HepG2 (cell line): ENCODE measurements around the gene TTC38. TPM values are rescaled to one million over a fixed set of nuclear protein-coding genes. Genes with fewer than 3 reads are reported as not detected.

Experiments
- GTF2F1 ChIP-seq: fragments of 150-350 bp; IDR thresholded peaks from 2 replicates; pipeline ENCODE4 v1.6.1; 2014; ENCODE audit warnings: low read length
- HNRNPL ChIP-seq: fragments of 200-400 bp; formaldehyde crosslinking; IDR thresholded peaks from 2 replicates; pipeline ENCODE4 v1.6.1; 2017; ENCODE audit warnings: mild to moderate bottlenecking, low read depth, low read length
- LCORL ChIP-seq, 2 experiments: fragments of 450-650 bp in 1 of 2; sonication (generic) in 1 of 2; formaldehyde crosslinking in 1 of 2; IDR thresholded peaks; 2 replicates each; pipeline versions ENCODE4 v1.5.0 to v1.6.1; 2017 to 2020; ENCODE audit warnings: antibody characterized with exemption in 1 of 2, missing genetic modification reagents in 1 of 2
- MIER2 ChIP-seq: IDR thresholded peaks from 2 replicates; pipeline ENCODE4 v1.6.1; 2016; ENCODE audit warnings: missing biosample characterization, missing genetic modification reagents
- NFE2 ChIP-seq: sonication (generic); formaldehyde crosslinking; IDR thresholded peaks from 2 replicates; pipeline ENCODE4 v1.4.0; 2020; ENCODE audit warnings: missing genetic modification reagents
- POLR2A ChIP-seq, 2 experiments: IDR thresholded peaks; 2 replicates each; pipeline ENCODE4 v1.6.1; 2011; ENCODE audit warnings: low read depth in 2 of 2, low read length in 2 of 2, mild to moderate bottlenecking in 1 of 2, moderate library complexity in 1 of 2; ENCODE audit not compliant: insufficient read depth in 1 of 2
- POLR2AphosphoS2 ChIP-seq: IDR thresholded peaks from 2 replicates; pipeline ENCODE4 v1.6.1; 2011; ENCODE audit warnings: low read depth, low read length, improper control_type of control experiment
- ZBTB7A ChIP-seq: sonication (generic); formaldehyde crosslinking; IDR thresholded peaks from 2 replicates; pipeline ENCODE4 v1.8.0; 2022; ENCODE audit warnings: mild to moderate bottlenecking, missing genetic modification reagents
- ZFX ChIP-seq: sonication (generic); formaldehyde crosslinking; IDR thresholded peaks from 2 replicates; pipeline ENCODE4 v1.4.0; 2020; ENCODE audit warnings: mild to moderate bottlenecking, low read depth, missing genetic modification reagents, moderate library complexity
- ZNF431 ChIP-seq: sonication (generic); formaldehyde crosslinking; IDR thresholded peaks from 2 replicates; pipeline ENCODE4 v1.9.0; 2022; ENCODE audit warnings: missing genetic modification reagents, low read depth, mild to moderate bottlenecking, borderline replicate concordance
- polyA plus RNA-seq, 8 experiments: library from polyadenylated mRNA; depleted of rRNA in 3 of 8; stranded (reverse) in 7 of 8; unstranded in 1 of 8; fragments of >200 nt; fragmentation: Illumina TruSeq in 4 of 8; extraction: Trizol in 4 of 8; gene quantifications; 2 replicates each; pipeline versions ENCODE4 v1.2.1 to v1.2.3, GENCODE V29; 2011 to 2016; ENCODE audit warnings: low read depth in 4 of 8, missing spikeins in 1 of 8, mixed read lengths in 1 of 8; ENCODE audit not compliant: insufficient read depth in 1 of 8
- total RNA-seq, 5 experiments: library from RNA; depleted of rRNA; stranded (reverse); fragments of >200 nt; fragmentation: Illumina TruSeq; extraction: Trizol; gene quantifications; 2 replicates each; pipeline ENCODE4 v1.2.3, GENCODE V29; 2016; ENCODE audit warnings: low read depth in 1 of 5
- TF ChIP-seq, protein P1 (sequence below): sonication (generic); formaldehyde crosslinking; IDR thresholded peaks from 2 replicates; pipeline ENCODE4 v1.4.0; 2020; ENCODE audit warnings: low read depth, mild to moderate bottlenecking, missing genetic modification reagents
- TF ChIP-seq, protein P2 (sequence below): sonication (generic); formaldehyde crosslinking; IDR thresholded peaks from 2 replicates; pipeline ENCODE4 v1.4.0; 2020; ENCODE audit warnings: missing genetic modification reagents
- TF ChIP-seq, protein P3 (sequence below): sonication (generic); formaldehyde crosslinking; IDR thresholded peaks from 2 replicates; pipeline ENCODE4 v1.4.0; 2020; ENCODE audit warnings: mild to moderate bottlenecking, missing genetic modification reagents
- TF ChIP-seq, protein P4 (sequence below): sonication (generic); formaldehyde crosslinking; IDR thresholded peaks from 2 replicates; pipeline ENCODE4 v1.8.1; 2023; ENCODE audit warnings: missing genetic modification reagents, inconsistent platforms, borderline replicate concordance
- TF ChIP-seq, protein P5 (sequence below): sonication (generic); formaldehyde crosslinking; IDR thresholded peaks from 2 replicates; pipeline ENCODE4 v1.4.0; 2020; ENCODE audit warnings: missing genetic modification reagents
- TF ChIP-seq, protein P6 (sequence below): sonication (generic); formaldehyde crosslinking; IDR thresholded peaks from 2 replicates; pipeline ENCODE4 v1.5.0; 2020; ENCODE audit warnings: mild to moderate bottlenecking, missing genetic modification reagents, moderate library complexity

Gene TTC38
- total and polyA plus RNA-seq, 2 of the 13 experiments (the other 11 are each of a cell fraction or from before 2014, with no cell fraction given): 101 to 105 TPM

DNA sequence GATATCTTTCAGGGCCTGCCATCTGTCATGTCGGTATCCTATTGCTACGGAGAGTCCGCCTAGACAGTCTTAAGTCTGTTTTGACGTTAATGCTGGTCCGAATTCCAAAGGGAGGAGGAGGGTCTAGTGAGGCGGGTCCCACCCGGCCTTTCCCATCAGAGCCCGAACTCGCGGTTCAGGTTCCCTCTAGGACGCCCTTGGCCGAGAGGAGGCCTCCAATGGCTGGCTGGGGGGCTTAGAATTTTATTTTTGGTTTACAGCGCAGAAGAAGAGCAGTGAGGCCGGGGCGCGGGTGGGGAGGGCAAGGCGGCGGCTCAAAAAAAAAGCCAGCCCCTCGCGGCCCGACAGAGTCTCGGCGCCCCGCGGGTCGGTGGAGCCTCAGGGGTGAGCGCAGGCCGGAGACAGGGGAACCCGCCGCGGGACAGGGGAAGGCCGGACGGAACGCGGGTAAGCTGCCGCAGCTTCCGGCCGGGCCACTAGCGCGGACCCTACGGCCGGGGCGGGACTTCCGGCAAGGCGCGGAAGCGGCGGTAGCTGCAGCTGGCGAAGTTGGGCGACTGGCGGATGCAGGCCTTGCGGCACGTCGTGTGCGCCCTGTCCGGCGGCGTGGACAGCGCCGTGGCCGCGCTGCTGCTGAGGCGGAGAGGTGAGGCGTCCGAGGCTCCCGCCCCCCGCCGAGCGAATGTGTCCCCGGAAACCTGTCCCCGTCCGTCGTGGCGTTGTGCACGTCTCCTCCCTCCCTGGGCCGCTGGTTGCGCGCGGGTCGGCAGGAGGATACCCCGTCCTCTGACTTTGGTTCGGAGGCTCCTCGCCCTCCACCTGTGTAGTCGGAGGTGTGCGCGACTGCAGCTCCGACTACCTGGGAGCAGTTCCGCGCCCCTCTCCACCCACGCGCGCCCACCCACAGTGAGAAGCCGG lies 67.7 kb downstream of the TTC38 start, which contains the start of gene TRMU (continued):
- TF ChIP-seq GTF2F1 (no peak), POLR2A (IDR thresholded peaks at IDR 0.05; ENCODE audit: insufficient read depth in 1 of 2, low read depth in 2 of 2, low read length in 2 of 2) (peak; percentile 83 to 85), ZNF431 (peak; percentile 74; the same call in 1 of the 2 replicates), HNRNPL (0 out of 2 replicates have a peak, but pooled peaks have one; percentile 32), NFE2 (no peak), ZBTB7A (peak; percentile 66; the same call in 1 of the 2 replicates), POLR2AphosphoS2 (no peak), LCORL (IDR thresholded peaks at IDR 0.05) (no peak), LCORL (CRISPR knock-in tag; IDR thresholded peaks at IDR 0.05) (peak; percentile 90), ZFX (CRISPR knock-in tag) (peak; percentile 99), MIER2 (CRISPR knock-in tag) (peak; percentile 73; the same call in 1 of the 2 replicates)
- TF ChIP-seq, protein P1, sequence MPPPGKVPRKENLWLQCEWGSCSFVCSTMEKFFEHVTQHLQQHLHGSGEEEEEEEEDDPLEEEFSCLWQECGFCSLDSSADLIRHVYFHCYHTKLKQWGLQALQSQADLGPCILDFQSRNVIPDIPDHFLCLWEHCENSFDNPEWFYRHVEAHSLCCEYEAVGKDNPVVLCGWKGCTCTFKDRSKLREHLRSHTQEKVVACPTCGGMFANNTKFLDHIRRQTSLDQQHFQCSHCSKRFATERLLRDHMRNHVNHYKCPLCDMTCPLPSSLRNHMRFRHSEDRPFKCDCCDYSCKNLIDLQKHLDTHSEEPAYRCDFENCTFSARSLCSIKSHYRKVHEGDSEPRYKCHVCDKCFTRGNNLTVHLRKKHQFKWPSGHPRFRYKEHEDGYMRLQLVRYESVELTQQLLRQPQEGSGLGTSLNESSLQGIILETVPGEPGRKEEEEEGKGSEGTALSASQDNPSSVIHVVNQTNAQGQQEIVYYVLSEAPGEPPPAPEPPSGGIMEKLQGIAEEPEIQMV (CRISPR knock-in tag): 0 out of 2 replicates have a peak, but pooled peaks have one; percentile 59
- TF ChIP-seq, protein P2, sequence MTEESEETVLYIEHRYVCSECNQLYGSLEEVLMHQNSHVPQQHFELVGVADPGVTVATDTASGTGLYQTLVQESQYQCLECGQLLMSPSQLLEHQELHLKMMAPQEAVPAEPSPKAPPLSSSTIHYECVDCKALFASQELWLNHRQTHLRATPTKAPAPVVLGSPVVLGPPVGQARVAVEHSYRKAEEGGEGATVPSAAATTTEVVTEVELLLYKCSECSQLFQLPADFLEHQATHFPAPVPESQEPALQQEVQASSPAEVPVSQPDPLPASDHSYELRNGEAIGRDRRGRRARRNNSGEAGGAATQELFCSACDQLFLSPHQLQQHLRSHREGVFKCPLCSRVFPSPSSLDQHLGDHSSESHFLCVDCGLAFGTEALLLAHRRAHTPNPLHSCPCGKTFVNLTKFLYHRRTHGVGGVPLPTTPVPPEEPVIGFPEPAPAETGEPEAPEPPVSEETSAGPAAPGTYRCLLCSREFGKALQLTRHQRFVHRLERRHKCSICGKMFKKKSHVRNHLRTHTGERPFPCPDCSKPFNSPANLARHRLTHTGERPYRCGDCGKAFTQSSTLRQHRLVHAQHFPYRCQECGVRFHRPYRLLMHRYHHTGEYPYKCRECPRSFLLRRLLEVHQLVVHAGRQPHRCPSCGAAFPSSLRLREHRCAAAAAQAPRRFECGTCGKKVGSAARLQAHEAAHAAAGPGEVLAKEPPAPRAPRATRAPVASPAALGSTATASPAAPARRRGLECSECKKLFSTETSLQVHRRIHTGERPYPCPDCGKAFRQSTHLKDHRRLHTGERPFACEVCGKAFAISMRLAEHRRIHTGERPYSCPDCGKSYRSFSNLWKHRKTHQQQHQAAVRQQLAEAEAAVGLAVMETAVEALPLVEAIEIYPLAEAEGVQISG (CRISPR knock-in tag): peak; percentile 96
- TF ChIP-seq, protein P3, sequence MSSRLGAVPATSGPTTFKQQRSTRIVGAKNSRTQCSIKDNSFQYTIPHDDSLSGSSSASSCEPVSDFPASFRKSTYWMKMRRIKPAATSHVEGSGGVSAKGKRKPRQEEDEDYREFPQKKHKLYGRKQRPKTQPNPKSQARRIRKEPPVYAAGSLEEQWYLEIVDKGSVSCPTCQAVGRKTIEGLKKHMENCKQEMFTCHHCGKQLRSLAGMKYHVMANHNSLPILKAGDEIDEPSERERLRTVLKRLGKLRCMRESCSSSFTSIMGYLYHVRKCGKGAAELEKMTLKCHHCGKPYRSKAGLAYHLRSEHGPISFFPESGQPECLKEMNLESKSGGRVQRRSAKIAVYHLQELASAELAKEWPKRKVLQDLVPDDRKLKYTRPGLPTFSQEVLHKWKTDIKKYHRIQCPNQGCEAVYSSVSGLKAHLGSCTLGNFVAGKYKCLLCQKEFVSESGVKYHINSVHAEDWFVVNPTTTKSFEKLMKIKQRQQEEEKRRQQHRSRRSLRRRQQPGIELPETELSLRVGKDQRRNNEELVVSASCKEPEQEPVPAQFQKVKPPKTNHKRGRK (CRISPR knock-in tag): no peak
- TF ChIP-seq, protein P4, sequence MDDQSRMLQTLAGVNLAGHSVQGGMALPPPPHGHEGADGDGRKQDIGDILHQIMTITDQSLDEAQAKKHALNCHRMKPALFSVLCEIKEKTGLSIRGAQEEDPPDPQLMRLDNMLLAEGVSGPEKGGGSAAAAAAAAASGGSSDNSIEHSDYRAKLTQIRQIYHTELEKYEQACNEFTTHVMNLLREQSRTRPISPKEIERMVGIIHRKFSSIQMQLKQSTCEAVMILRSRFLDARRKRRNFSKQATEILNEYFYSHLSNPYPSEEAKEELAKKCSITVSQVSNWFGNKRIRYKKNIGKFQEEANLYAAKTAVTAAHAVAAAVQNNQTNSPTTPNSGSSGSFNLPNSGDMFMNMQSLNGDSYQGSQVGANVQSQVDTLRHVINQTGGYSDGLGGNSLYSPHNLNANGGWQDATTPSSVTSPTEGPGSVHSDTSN: peak; percentile 82; the same call in 1 of the 2 replicates
- TF ChIP-seq, protein P5, sequence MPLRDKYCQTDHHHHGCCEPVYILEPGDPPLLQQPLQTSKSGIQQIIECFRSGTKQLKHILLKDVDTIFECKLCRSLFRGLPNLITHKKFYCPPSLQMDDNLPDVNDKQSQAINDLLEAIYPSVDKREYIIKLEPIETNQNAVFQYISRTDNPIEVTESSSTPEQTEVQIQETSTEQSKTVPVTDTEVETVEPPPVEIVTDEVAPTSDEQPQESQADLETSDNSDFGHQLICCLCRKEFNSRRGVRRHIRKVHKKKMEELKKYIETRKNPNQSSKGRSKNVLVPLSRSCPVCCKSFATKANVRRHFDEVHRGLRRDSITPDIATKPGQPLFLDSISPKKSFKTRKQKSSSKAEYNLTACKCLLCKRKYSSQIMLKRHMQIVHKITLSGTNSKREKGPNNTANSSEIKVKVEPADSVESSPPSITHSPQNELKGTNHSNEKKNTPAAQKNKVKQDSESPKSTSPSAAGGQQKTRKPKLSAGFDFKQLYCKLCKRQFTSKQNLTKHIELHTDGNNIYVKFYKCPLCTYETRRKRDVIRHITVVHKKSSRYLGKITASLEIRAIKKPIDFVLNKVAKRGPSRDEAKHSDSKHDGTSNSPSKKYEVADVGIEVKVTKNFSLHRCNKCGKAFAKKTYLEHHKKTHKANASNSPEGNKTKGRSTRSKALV: peak; percentile 85
- TF ChIP-seq, protein P6, sequence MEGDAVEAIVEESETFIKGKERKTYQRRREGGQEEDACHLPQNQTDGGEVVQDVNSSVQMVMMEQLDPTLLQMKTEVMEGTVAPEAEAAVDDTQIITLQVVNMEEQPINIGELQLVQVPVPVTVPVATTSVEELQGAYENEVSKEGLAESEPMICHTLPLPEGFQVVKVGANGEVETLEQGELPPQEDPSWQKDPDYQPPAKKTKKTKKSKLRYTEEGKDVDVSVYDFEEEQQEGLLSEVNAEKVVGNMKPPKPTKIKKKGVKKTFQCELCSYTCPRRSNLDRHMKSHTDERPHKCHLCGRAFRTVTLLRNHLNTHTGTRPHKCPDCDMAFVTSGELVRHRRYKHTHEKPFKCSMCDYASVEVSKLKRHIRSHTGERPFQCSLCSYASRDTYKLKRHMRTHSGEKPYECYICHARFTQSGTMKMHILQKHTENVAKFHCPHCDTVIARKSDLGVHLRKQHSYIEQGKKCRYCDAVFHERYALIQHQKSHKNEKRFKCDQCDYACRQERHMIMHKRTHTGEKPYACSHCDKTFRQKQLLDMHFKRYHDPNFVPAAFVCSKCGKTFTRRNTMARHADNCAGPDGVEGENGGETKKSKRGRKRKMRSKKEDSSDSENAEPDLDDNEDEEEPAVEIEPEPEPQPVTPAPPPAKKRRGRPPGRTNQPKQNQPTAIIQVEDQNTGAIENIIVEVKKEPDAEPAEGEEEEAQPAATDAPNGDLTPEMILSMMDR (CRISPR knock-in tag): peak; percentile 28; the same call in 1 of the 2 replicates
